Lung (tissue), 12 donors: ENCODE results near the gene KRTAP5-8. TPM values are rescaled to one million over a fixed set of nuclear protein-coding genes. Genes with fewer than 3 reads are reported as not detected.

ENCODE experiments used
- ATAC-seq: fragments of 200-7000 bp; cut with Tn5 transposase; one replicate; pipeline ENCODE4 v1.9.1; 2020; ENCODE audit warnings: moderate number of reproducible peaks; ENCODE audit not compliant: insufficient read depth, low FRiP score
- DNase-seq, 3 donors: peaks; one replicate each; pipeline ENCODE4 v3.0.0-alpha.2; 2013 to 2017
- H3K27ac ChIP-seq, 2 donors: one replicate each; pipeline ENCODE4 v1.5.1; 2013; ENCODE audit warnings: mild to moderate bottlenecking in 2 of 2, moderate library complexity in 2 of 2, control low read depth in 1 of 2, inconsistent platforms in 1 of 2, low read depth in 1 of 2, low read length in 1 of 2
- H3K27me3 ChIP-seq, 3 donors: one replicate each; pipeline ENCODE4 v1.5.1; 2013; ENCODE audit warnings: low read length in 2 of 3; ENCODE audit not compliant: control insufficient read depth in 3 of 3, insufficient read depth in 3 of 3
- H3K36me3 ChIP-seq, 4 donors: one replicate each; pipeline ENCODE4 v1.5.1; 2013; ENCODE audit warnings: low read length in 4 of 4, mild to moderate bottlenecking in 1 of 4, moderate library complexity in 1 of 4; ENCODE audit not compliant: control insufficient read depth in 4 of 4, insufficient read depth in 4 of 4
- H3K4me1 ChIP-seq, 5 donors: one replicate each; pipeline ENCODE4 v1.5.1; 2013; ENCODE audit warnings: low read length in 5 of 5, mild to moderate bottlenecking in 2 of 5, moderate library complexity in 1 of 5; ENCODE audit not compliant: control insufficient read depth in 5 of 5, insufficient read depth in 5 of 5
- H3K4me3 ChIP-seq: one replicate; pipeline ENCODE4 v1.5.1; 2013; ENCODE audit warnings: mild to moderate bottlenecking, control low read depth, moderate library complexity
- H3K9ac ChIP-seq, 2 donors: one replicate each; pipeline ENCODE4 v1.5.1; 2013; ENCODE audit warnings: low read length in 2 of 2, control low read depth in 1 of 2; ENCODE audit not compliant: insufficient read depth in 1 of 2
- H3K9me3 ChIP-seq, 4 donors: one replicate each; pipeline ENCODE4 v1.5.1; 2013; ENCODE audit warnings: low read length in 3 of 4, mild to moderate bottlenecking in 1 of 4, moderate library complexity in 1 of 4; ENCODE audit not compliant: control insufficient read depth in 4 of 4, insufficient read depth in 3 of 4
- CTCF ChIP-seq: IDR thresholded peaks from 2 replicates; pipeline ENCODE4 v1.5.1; 2012; ENCODE audit warnings: mild to moderate bottlenecking; ENCODE audit errors: control extremely low read depth, extremely low read depth
- WGBS, 2 donors: extraction: QIAGEN DNeasy Blood & Tissue Kit; methylation state at CpG; one replicate each; pipeline ENCODE4 v1.1.7; 2013; 5-methylcytosine and 5-hydroxymethylcytosine counted together
- polyA plus RNA-seq, 2 donors: library from polyadenylated mRNA; stranded (reverse); fragments of 200-250 nt; gene quantifications; one replicate each; pipeline ENCODE4 v1.2.1, GENCODE V29; 2013
- total RNA-seq, 2 donors: library from RNA; depleted of rRNA in 1 of 2; stranded (reverse); fragments of >200 nt in 1 of 2; gene quantifications; one replicate each; pipeline ENCODE4 v1.2.1, GENCODE V29; 2014 to 2021
- donor health status: control.
- donor health status: control.
- donor health status: Bipolar disorder and iron deficiency.
- donor health status: healthy.
- donor health status: DM: yes; HTN: yes; CAD: no.

The KRTAP5-8 gene
- total and polyA plus RNA-seq, 4 donors, result 0.03 to 0.34 (median 0.20) TPM; not detected in 1

GRCh38 chr11:71491940-71492339, 45.9 kb upstream of the KRTAP5-8 start:
- Histone ChIP-seq H3K4me1 (peaks cover 0 to 23% (median 10%) of the 10 kb centered on the region in 5 donors), H3K9me3 (peaks cover 0 to 4% (median 0%) of the 10 kb centered on the region in 4 donors), H3K27ac (no peak overlapping the region), H3K9ac (no peak overlapping the region), H3K36me3 (peaks cover 0 to 42% (median 15%) of the 10 kb centered on the region in 4 donors), H3K27me3 (no peaks in the 10 kb centered on the region), H3K4me3 (no peak overlapping the region)
- ATAC-seq, result no peak
- DNase-seq, result no peak
- no peak for TF ChIP-seq CTCF
- WGBS, 2 donors, result 80 to 94% methylated on average over 9 of the region's 9 CpGs

GRCh38 chr11:71495286-71496230, 42.3 kb upstream of the KRTAP5-8 start:
- TF ChIP-seq CTCF, result no peak
- 97% methylated on average over 20 of the region's 20 CpGs for WGBS, 2 donors
- DNase-seq (no peak), ATAC-seq (no peak)
- Histone ChIP-seq H3K27me3 (no peaks in the 10 kb centered on the region), H3K4me1 (peaks cover 0 to 1% (median 0%) of the 10 kb centered on the region in 5 donors), H3K4me3 (no peak overlapping the region), H3K9me3 (peaks cover 0 to 4% (median 0%) of the 10 kb centered on the region in 4 donors), H3K27ac (no peak overlapping the region), H3K9ac (no peak overlapping the region), H3K36me3 (peaks cover 0 to 64% (median 30%) of the 10 kb centered on the region in 4 donors)

- Histone ChIP-seq H3K27ac (no peak overlapping the region), H3K9ac (no peak overlapping the region), H3K27me3 (no peaks in the 10 kb centered on the region), H3K4me1 (peaks cover 0 to 5% (median 0%) of the 10 kb centered on the region in 5 donors), H3K36me3 (peaks cover 3 to 65% (median 25%) of the 10 kb centered on the region in 4 donors), H3K9me3 (peaks cover 0 to 4% (median 0%) of the 10 kb centered on the region in 4 donors), H3K4me3 (no peak overlapping the region)
- TF ChIP-seq CTCF, result no peak
- DNase-seq, result no peak
- ATAC-seq, result no peak
- 97 to 98% methylated on average over 13 of the region's 13 CpGs for WGBS, 2 donors
Measured at GRCh38 chr11:71496421-71496820, 41.4 kb upstream of the KRTAP5-8 start.
